Adipocyte (in vitro differentiated cells): ENCODE data around the gene GRIA1.
"Not testable (repeated sequence)": the region's sequence is repeated elsewhere in the genome, so short reads cannot be mapped to it uniquely, and the experiment has no call there.

Experiments
- DNase-seq: peaks from one replicate; pipeline ENCODE4 v3.0.0-alpha.2; 2015; ENCODE audit warnings: low read depth
- H3K27me3 ChIP-seq: replicated peaks from 2 replicates; pipeline ENCODE4 v1.7.0; 2013; ENCODE audit warnings: mild to moderate bottlenecking, low read length, moderate library complexity; ENCODE audit not compliant: control insufficient read depth, insufficient read depth
- H3K36me3 ChIP-seq: 2 replicates; pipeline ENCODE4 v1.7.0; 2013; ENCODE audit warnings: low read length, mild to moderate bottlenecking, moderate library complexity; ENCODE audit not compliant: control insufficient read depth, insufficient read depth, severe bottlenecking
- H3K4me1 ChIP-seq: 2 replicates; pipeline ENCODE4 v1.7.0; 2013; ENCODE audit warnings: mild to moderate bottlenecking, low read length, moderate library complexity; ENCODE audit not compliant: control insufficient read depth, insufficient read depth
- H3K4me3 ChIP-seq: 2 replicates; pipeline ENCODE4 v1.7.0; 2013; ENCODE audit warnings: mild to moderate bottlenecking, low read length, moderate library complexity
- H3K9ac ChIP-seq: 2 replicates; pipeline ENCODE4 v1.7.0; 2013; ENCODE audit warnings: mild to moderate bottlenecking, low read length, moderate library complexity
- H3K9me3 ChIP-seq: 2 replicates; pipeline ENCODE4 v1.7.0; 2013; ENCODE audit warnings: mild to moderate bottlenecking, low read length, moderate library complexity; ENCODE audit not compliant: control insufficient read depth

GRIA1 gene

DNA sequence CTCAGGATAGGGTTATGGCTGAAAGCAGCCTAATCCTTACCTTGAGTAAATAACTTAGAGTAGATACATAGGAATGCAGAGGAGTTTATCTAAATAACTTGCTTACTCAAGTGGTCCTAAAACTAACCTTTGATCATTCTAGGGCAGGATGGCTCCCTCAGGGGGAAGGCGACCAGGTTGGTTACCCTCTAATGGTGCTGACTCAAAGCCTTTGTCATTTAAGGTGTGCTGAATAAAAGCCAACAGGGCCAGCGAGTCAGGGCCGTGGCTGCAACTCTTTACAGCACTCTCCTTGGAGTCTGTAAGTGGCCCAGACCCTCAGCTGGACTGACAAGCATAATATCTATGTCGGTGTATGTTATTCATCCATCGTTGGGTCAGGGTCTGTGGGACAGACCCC, 372.4 kb downstream of the GRIA1 start:
- not testable (repeated sequence) for H3K9ac ChIP-seq, H3K27me3 ChIP-seq, H3K4me3 ChIP-seq, H3K4me1 ChIP-seq, DNase-seq, H3K36me3 ChIP-seq, H3K9me3 ChIP-seq
